ENCODE results near the gene HOXA3. TPM values are rescaled to one million over a fixed set of nuclear protein-coding genes. Genes with fewer than 3 reads are reported as not detected.

HOXA3 gene
- polyA plus RNA-seq, 1 of the 3 experiments (the other 2 are of a cell fraction), result 0.15 TPM

GRCh38 chr7:27129729-27130539, 22.4 kb downstream of the HOXA3 start:
- Histone ChIP-seq H4K20me1 (ENCODE audit: insufficient read depth) (no peaks in the 10 kb centered on the region), H3K4me1 (ENCODE audit: control insufficient read depth in 1 of 2, insufficient read depth in 2 of 2, low read depth in 1 of 2, low read length in 1 of 2) (peaks cover 0 to 4% of the 10 kb centered on the region in 2 experiments; a peak in 1 of 4 replicates), H3K79me2 (ENCODE audit: insufficient read depth) (no peaks in the 10 kb centered on the region), H3K27me3 (ENCODE audit: insufficient read depth) (peaks cover 88% of the 10 kb centered on the region), H3K9me2 (no peaks in the 10 kb centered on the region), H3K27ac (ENCODE audit: low read depth in 2 of 2, low read length in 1 of 2) (no peak overlapping the region), H3K4me2 (no peak overlapping the region), H3K9ac (no peak overlapping the region), H2AFZ (ENCODE audit: low read depth) (no peak overlapping the region), H3K36me3 (replicated peaks in 1 of 2; ENCODE audit: control insufficient read depth in 1 of 2, insufficient read depth in 2 of 2, low read length in 1 of 2) (no peaks in the 10 kb centered on the region), H3F3A (replicated peaks; ENCODE audit: insufficient read depth) (no peaks in the 10 kb centered on the region), H3K9me3 (no peaks in the 10 kb centered on the region), H3K4me3 (ENCODE audit: low read depth in 2 of 2, low read length in 1 of 2) (no peak overlapping the region; a peak in 1 of 4 replicates)
- 18% methylated on average over 24 of the region's 72 CpGs for WGBS (ENCODE audit: low lambda C conversion rate)
- CTCF ChIA-PET, result interaction anchor here (1.0 to 5.8 kb wide), 3 partner anchors 14 to 16 kb away, joined by 3 to 36 read pairs (median 4); partner anchors contain the start of gene HOXA5
- TF ChIP-seq RAD21 (IDR thresholded peaks at IDR 0.05; ENCODE audit: low read length) (no peak), POLR2AphosphoS5 (IDR thresholded peaks at IDR 0.05; ENCODE audit: low read depth, low read length) (no peak), NFIC (IDR thresholded peaks at IDR 0.05; ENCODE audit: borderline replicate concordance) (no peak)
- no peak for DNase-seq
- POLR2A ChIA-PET, result no interaction called here

GRCh38 chr7:27128776-27129728, 23.3 kb downstream of the HOXA3 start:
- Histone ChIP-seq H3K36me3 (replicated peaks in 1 of 2; ENCODE audit: control insufficient read depth in 1 of 2, insufficient read depth in 2 of 2, low read length in 1 of 2) (no peaks in the 10 kb centered on the region), H3K9ac (no peak overlapping the region), H3K4me2 (no peak overlapping the region), H3K4me1 (ENCODE audit: control insufficient read depth in 1 of 2, insufficient read depth in 2 of 2, low read depth in 1 of 2, low read length in 1 of 2) (peaks cover 0 to 4% of the 10 kb centered on the region in 2 experiments; a peak in 1 of 4 replicates), H3K9me3 (no peaks in the 10 kb centered on the region), H3K79me2 (ENCODE audit: insufficient read depth) (no peaks in the 10 kb centered on the region), H3F3A (replicated peaks; ENCODE audit: insufficient read depth) (no peaks in the 10 kb centered on the region), H3K4me3 (ENCODE audit: low read depth in 2 of 2, low read length in 1 of 2) (no peak overlapping the region), H3K27ac (ENCODE audit: low read depth in 2 of 2, low read length in 1 of 2) (no peak overlapping the region), H2AFZ (ENCODE audit: low read depth) (no peak overlapping the region), H4K20me1 (ENCODE audit: insufficient read depth) (no peaks in the 10 kb centered on the region), H3K9me2 (no peaks in the 10 kb centered on the region), H3K27me3 (ENCODE audit: insufficient read depth) (peaks cover 88% of the 10 kb centered on the region)
- 40% methylated on average over 28 of the region's 28 CpGs for WGBS (ENCODE audit: low lambda C conversion rate)
- POLR2A ChIA-PET, result no interaction called here
- CTCF ChIA-PET, result interaction anchor here (1.2 to 3.4 kb wide), 2 partner anchors 33 to 449 kb away, joined by 3 to 18 read pairs; no protein-coding TSS in a partner anchor
- DNase-seq, result no peak
- TF ChIP-seq TAF1 (IDR thresholded peaks at IDR 0.05; ENCODE audit: borderline replicate concordance, low read depth, low read length) (no peak), REST (IDR thresholded peaks at IDR 0.05; ENCODE audit: low read depth, low read length) (no peak), JUND (IDR thresholded peaks at IDR 0.05) (no peak), GATA2 (CRISPR knock-in tag; IDR thresholded peaks at IDR 0.05) (no peak), CHD2 (IDR thresholded peaks at IDR 0.05; ENCODE audit: low read length, partially characterized antibody) (no peak), EZH2phosphoT487 (IDR thresholded peaks at IDR 0.05; ENCODE audit: borderline replicate concordance, low read depth) (no peak), IRF3 (IDR thresholded peaks at IDR 0.05; ENCODE audit: low read depth, low read length) (no peak), GABPA (IDR thresholded peaks at IDR 0.05; ENCODE audit: low read depth) (no peak), POLR2AphosphoS5 (IDR thresholded peaks at IDR 0.05; ENCODE audit: low read depth, low read length) (no peak), FOXM1 (IDR thresholded peaks at IDR 0.05; ENCODE audit: low read depth) (no peak), FOXJ3 (CRISPR knock-in tag; IDR thresholded peaks at IDR 0.05) (no peak), SMC3 (IDR thresholded peaks at IDR 0.05; ENCODE audit: low read depth, low read length) (no peak), YY1 (IDR thresholded peaks at IDR 0.05; ENCODE audit: low read depth) (no peak), TEAD4 (IDR thresholded peaks at IDR 0.05; ENCODE audit: borderline replicate concordance, insufficient read depth) (no peak), TCF12 (IDR thresholded peaks at IDR 0.05) (no peak), FOSL2 (IDR thresholded peaks at IDR 0.05; ENCODE audit: borderline replicate concordance, low read depth) (no peak), RCOR1 (IDR thresholded peaks at IDR 0.05; ENCODE audit: low read length) (no peak), PBX3 (IDR thresholded peaks at IDR 0.05) (no peak)
